HG02840 (cell line): ENCODE data around the gene RTF1.
A peak's percentile ranks its signal among the peaks of the same experiment; 100 is the strongest.
"Not testable (repeated sequence)": the region's sequence is repeated elsewhere in the genome, so short reads cannot be mapped to it uniquely, and the experiment has no call there.

ENCODE experiments used
- ATAC-seq: cut with Tn5 transposase; IDR thresholded peaks from one replicate; pipeline ENCODE4 v1.9.1; 2021; ENCODE audit warnings: mild to moderate bottlenecking, moderate library complexity, moderate number of reproducible peaks; ENCODE audit not compliant: unreplicated experiment, low FRiP score

RTF1 gene

GRCh38 chr15:41435037-41435786 is 18.3 kb downstream of the RTF1 start:
- ATAC-seq, result no peak

GRCh38 chr15:41437448-41437847 is 20.6 kb downstream of the RTF1 start:
- no peak for ATAC-seq

- no peak for ATAC-seq
Measured at GRCh38 chr15:41438206-41438605, 21.3 kb downstream of the RTF1 start.

GRCh38 chr15:41438745-41439144 is 21.9 kb downstream of the RTF1 start:
- ATAC-seq, result not testable (repeated sequence)

- no peak for ATAC-seq
Measured at GRCh38 chr15:41443275-41443674, 26.4 kb downstream of the RTF1 start.

GRCh38 chr15:41445399-41445798 is 28.5 kb downstream of the RTF1 start:
- ATAC-seq, result no peak

- no peak for ATAC-seq
Measured at GRCh38 chr15:41462084-41462795, 45.3 kb downstream of the RTF1 start.

GRCh38 chr15:41464889-41465580 is 48.1 kb downstream of the RTF1 start:
- no peak for ATAC-seq

- no peak for ATAC-seq
Measured at GRCh38 chr15:41465822-41466421, 49.0 kb downstream of the RTF1 start.

- no peak for ATAC-seq
Measured at GRCh38 chr15:41466711-41467110, 49.8 kb downstream of the RTF1 start.

GRCh38 chr15:41469644-41470043 is 52.7 kb downstream of the RTF1 start:
- ATAC-seq, result not testable (repeated sequence)

- ATAC-seq, result no peak
Measured at GRCh38 chr15:41473418-41473817, 56.5 kb downstream of the RTF1 start.

- no peak for ATAC-seq
Measured at GRCh38 chr15:41474436-41474835, 57.5 kb downstream of the RTF1 start.

- no peak for ATAC-seq
Measured at GRCh38 chr15:41474941-41475340, 58.0 kb downstream of the RTF1 start.

GRCh38 chr15:41476416-41477048 is 59.6 kb downstream of the RTF1 start:
- no peak for ATAC-seq

- ATAC-seq, result no peak
Measured at GRCh38 chr15:41480396-41481140, 63.7 kb downstream of the RTF1 start.

GRCh38 chr15:41482110-41482877 is 65.4 kb downstream of the RTF1 start:
- ATAC-seq, result no peak

GRCh38 chr15:41483115-41483514 is 66.2 kb downstream of the RTF1 start:
- ATAC-seq, result peak; percentile 58

- no peak for ATAC-seq
Measured at GRCh38 chr15:41483519-41483918, 66.6 kb downstream of the RTF1 start.
